Stimulated activated naive CD4-positive, alpha-beta T cell treated with Interleukin-2 at 50 U/mL for 16 hours (primary cell): ENCODE results near the gene FAM118A.
"Not testable (repeated sequence)": the region's sequence is repeated elsewhere in the genome, so short reads cannot be mapped to it uniquely, and the experiment has no call there.

Experiments
- DNase-seq: peaks from one replicate; lab custom pipeline; 2025; lab: John Stamatoyannopoulos, UW

FAM118A gene

DNA sequence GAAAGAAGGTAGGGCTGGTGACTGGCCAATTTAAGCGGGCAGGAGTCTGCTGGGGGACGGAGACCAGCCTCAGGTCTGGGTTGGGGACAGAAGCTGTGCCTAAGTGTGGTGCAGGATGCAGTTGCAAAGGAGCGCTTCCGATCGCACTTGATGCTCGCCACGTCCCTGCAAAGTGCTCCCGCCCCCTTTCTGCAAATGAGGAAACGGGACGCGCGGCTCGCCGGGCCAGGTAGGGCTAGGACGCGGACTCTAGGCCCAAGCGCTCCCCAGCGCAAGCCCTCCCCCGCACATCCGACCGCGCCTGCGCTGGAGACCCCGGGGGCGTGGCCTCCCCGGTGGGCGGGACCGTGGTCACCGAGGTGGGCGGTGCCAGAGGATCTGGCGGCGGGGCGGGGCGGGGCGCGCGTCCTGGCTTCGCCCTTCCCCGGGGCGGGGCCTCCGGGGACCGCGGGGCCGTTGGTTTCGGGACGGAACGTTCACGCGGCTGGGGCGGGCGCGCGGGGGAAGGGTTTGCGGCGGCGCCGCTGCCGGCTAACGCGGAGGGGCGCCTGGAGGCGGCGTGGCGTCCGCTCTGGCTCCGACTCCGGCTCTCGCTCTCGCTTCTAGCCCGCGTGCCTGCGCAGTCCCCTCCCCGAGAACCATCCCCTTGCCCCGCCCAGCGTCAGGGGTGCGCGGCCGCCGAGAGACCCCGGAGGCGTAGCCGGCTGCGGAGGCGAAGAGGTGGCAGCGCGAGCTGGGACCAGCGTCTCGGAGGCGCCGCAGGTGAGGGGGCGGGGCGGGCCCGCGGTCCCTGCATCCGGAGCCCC lies at the start of gene FAM118A:
Gene FAM118A, plus strand, starts transcription at position 513 of the 806 bp plus-strand sequence. CDS start 12,446 bp downstream, outside the sequence.
- DNase-seq = peak; percentile 89

DNA sequence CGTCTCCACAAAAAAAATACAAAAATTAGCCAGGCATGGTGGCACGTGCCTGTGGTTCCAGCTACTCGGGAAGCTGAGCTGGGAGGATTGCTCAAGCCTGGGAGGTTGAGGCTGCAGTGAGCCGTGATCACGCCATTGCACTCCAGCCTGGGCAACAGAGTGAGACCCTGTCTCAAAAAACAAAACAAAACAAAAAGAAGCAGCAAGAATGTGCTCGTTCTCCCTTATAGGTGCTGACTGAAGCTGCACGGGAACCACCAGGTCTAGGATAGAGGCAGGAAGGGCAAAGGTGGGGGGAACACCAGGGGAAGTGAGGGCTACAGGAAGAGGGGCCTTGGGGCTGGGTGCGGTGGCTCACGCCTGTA lies 49.4 kb upstream of the FAM118A start:
- not testable (repeated sequence) for DNase-seq

DNA sequence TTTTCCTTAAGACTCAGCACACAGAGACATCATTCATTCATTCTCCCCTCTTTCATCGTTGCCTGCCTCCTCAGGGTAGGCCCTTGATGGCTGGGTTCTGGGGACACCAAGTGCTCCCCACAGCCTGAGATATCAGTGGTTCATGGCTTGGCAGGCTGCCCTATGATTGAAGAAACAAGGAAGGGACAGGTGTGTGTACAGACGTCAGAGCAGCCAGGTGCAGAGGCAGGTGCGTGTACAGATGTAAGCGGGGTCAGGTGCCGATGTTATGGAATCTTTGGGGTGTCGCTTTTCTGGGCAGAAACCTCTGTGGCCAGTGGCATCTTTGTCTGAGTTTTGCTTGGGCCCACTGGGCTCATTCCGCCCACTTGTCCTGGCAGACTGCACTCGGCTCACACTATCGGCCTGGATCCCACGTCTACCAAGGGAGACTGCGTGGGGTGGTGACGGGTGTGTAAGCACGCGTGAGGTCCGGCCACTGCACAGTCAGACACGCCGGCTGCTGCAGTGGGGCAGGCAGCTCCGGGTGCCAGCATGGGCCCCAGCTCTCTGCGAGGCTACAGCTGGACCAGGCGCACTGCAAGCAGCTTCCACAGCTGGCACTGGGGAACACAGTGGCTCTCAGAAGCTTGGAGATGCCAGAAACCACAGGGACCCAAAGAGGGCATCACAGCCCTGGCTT lies 48.2 kb upstream of the FAM118A start:
- no peak for DNase-seq

DNA sequence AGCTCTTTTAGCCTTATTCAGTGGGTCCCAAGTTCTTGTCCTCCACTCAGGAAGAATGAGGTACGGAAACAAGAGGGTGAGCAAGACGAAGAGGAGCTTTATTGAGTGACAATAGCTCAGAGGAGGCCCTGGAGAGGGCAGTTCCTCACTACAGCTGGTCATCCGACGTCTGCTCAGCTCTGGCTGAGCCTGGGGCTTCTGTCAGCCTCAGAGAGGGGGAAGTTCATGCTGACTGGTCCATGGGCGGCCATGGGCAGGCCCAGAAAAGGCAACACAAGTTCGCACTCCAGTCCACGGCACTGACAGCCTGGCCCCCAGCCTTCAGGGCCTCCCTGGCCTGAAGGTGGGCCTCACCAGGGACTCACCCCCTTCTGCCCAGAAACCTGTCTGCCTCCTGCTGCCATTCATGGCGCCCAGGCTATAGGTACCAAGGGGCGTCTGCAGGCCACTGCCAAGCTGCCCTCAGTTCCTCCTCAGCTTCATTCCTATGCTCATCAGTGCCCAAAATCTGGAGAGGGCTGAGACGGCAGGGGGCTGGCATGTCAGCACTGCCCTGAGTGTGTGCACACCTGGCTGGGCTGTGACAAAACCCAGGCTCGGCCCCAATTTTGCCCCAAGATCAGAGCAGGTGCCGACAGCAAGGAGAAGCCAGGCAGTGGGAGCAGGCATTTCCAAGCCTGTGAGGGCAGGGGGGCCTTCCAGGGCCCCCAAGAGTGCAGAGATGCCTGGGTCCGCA lies 47.4 kb upstream of the FAM118A start:
- DNase-seq = no peak

DNA sequence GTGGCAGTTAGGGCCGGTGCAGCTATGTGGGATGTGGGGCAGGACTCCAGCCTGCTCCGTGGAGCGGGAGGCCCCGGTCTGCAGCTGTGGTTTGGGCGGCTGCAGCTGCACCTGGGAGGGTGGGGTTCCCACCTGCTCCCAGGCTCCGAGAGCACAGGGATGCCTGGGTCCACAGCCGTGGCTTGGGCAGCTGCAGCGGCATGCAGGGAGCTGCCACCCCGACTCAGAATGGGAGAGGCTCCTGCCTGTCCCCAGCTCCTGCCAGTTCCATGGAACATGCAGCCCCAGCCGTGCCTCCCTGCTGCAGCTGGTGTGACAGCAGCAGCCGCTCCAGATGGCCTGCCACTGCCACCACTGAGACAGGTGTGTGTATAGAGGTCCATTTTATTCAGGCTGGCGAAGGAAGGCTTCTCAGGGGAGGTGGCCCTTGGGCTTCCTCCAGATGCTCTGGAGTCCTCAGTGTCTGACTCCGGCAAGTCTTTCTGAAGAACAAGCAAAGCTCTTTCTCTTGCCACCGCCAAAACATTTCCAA lies 46.7 kb upstream of the FAM118A start:
- no peak for DNase-seq

DNA sequence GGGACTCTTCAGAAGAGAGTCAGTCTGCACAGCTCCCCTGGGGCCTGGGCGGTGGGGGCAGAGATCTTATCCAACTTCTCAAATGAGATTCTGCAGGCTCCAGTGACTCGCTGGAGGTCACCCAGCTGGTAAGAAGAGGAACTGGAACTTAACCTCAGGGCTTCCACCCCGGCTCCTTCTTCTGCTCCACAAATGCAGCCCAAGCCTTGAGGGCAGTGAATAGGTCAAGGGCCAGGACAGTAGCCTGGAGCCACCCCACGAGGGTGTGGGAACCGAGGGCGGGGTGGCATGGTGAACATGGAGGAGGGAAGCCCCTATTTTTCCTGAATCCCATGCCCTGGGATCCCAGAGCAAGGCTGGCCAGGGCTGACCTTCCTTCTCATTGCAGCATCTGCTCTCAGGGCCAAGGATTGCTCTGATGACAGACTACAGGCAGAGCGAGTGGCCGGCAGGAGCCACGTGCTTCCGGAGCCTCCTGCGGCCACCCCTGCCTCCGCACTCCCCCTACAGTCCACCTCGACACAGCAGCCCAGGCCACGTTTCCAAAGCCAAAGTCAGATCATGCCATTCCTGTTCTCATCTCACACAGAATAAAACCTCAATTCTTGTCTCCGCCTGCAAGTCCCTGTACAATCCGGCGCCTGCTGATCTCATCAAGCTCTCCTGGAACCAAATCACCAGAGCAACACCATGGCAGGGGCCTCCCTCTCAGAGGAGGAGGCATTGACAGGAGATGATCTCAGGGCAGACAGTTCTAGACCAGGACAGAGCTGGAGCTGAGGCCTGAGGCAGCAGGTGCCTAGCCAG lies 46.1 kb upstream of the FAM118A start:
- no peak for DNase-seq

DNA sequence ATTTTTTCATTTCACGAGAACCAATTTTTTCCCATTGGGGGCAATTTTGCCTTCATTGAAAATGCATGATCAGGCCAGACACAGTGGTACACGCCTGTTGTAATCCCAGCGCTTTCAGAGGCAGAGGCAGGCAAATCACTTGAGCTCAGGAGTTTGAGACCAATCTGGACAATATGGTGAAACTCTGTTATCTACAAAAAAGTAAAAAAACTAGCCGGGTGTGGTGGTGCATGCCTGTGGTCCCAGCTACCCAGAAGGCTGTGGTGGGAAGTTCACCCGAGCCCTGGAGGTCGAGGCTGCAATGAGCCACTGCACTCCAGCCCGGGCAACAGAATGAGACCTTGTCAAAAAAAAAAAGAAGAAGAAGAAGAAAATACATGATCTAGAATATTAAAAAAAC lies 44.2 kb upstream of the FAM118A start:
- DNase-seq = no peak

DNA sequence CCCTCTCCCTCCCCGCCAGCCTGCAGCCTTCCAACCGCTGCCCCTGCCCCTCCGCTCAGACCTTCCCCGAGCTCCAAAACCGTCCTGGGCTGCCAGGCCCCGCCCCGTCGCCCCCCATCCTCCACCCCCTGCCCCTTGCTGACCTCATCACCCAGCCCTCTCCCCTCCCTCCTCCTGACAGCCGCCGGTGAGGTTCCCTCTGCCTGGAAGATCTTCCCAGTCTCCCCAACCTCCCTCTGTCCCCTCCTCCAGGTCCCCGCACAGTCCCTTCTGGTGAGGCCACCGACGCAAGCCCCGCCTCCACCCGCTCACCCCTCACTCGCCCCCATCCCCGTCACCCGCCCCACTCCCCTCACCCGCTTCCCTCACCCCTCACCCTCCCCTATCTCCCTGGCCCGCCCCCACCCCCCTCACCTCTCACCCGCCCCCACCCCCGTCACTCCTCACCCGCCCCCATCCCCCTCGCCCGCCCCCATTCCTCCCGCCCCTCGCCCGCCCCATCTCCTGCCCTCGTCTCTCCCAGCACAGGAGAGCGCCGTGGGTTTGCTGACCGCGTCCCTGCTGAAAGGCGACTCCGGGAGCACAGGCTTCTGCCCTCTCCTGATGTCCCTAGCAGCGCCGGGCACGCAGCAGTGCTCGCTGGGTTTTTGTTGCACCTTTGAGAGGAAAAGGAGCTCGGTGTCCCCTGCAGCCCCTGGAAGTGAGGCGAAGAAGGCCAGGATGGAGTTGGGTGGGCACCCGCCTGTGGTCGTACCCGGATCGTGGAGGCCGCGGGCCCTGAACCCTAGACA lies 41.4 kb upstream of the FAM118A start:
- DNase-seq = peak; percentile 25

DNA sequence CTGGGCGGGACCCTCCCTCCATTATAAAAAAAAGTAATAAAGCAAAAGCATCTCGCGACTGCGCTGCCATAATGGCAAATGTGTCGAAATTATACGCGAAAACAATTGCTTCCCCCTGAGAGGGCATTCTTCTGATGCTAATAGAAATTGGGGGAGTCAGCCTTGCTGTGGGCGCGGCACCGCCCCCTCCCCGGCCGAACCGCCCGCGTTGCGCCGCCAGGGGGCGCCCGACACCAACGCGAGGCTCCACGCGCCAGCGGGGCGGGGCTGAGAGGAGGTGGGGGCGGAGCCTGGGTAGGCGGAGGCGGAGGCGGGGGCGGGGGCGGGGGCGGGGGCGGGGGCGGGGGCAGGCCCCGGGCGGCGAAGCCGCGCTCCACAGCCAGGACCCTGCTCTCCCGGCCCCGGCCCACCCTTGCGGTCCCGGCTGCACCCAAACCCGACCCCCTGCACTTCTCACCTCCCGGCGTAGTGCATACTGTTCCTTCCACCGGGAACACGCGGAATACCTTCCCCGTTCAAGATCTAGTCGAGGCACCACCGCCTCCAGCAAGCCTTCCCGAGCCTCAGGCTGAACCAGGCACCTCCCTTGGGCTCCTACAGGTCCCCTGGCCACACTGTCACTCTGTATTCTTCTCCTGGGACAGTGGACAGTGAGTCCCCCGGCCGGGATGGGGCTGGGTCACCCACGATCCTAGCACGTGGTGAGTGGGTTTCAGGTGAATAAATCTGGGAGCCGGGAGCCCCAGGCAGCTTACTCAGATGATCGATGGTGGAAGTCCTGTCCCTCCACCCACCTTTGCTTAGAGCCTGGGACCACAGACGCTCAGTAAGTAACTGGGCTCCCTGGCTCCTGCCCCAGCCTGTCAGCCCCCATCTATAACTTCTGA lies 40.5 kb upstream of the FAM118A start:
- peak; percentile 78 for DNase-seq

DNA sequence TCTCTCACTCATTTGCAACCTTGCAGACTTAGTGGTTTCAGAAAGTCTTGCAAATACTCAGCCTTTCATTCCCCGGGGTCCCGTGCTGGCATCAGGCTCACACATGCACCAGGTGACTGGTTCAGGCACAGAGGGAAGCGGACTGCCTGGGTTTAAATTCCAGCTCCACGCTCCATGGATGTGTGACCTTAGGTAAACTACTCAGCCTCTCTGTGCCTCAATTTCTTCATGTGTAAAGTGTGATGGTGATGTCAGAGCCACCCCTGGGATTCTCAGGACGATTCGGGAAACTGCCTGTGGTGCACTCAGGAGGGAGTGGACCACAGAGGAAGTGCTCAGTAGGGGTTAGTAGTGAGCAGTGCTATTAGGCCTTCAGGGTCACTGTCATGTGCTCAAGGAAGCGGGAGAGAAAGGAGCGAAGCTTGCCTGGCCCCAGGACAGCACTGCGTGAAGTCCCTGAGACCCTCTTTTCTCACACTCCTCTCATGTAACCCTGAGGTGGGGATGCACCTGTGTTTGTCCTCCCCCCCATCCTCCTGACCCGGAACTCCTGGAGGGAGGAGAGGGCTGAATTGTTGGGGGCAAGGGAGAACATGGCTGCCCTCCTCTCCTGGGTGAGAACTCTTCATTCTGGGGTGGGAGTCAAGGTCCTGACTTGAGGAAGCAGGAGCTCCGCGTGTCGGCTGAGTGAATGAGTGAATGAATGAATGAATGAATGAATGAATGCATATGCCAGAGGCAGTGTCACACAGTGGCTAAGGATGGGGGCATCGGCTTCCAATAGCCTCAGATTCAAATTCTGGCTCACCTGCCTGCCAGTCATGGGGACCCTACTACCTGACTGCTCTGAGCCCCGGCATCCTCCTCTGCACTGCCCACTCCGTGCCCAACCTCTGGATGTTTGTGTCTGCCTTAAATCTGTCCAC lies 39.4 kb upstream of the FAM118A start:
- no peak for DNase-seq

DNA sequence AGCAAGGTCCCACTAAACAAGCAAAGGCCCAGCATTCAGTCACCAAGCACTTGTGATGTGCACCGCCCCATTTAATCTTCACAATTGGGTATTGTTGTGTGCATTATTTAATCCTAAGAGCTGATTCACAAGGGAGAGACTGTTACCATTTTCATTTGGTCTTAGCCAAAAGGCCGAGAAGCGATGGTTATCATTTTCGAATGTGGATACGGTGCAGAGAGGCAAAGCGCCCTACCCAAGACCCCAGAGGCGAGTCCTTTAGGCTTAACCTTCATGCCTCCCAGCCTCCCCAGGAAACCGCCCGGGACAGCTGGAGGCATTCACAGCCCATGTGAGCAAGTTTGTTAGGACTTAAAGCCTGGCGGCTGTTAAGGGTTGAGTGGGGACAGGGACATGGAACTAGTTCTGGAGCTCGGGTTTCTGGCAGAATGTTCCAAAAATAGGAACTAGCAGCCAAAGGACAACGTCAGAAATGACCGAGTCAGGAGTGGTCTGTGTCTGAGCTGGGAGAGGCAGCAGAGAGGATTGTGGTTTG lies 38.0 kb upstream of the FAM118A start:
- no peak for DNase-seq

DNA sequence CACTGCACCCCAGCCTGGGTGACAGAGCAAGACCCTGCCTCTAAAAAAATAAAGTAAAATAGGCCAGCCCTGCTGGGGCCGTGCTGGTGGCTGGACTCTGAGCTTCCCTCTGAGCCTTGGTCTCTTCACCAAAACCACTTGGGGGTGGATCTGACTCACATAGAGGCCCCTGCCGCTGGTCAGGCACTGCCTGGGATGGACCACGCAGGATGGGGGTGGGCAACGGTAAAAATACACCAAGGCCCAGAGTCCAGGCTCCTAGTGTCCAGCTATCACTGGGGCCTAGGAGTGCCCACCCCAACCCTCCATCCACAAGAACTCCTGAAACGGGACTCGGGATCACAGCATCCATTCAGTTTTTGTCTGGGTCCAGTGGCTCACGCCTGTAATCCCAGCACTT lies 37.2 kb upstream of the FAM118A start:
- no peak for DNase-seq

DNA sequence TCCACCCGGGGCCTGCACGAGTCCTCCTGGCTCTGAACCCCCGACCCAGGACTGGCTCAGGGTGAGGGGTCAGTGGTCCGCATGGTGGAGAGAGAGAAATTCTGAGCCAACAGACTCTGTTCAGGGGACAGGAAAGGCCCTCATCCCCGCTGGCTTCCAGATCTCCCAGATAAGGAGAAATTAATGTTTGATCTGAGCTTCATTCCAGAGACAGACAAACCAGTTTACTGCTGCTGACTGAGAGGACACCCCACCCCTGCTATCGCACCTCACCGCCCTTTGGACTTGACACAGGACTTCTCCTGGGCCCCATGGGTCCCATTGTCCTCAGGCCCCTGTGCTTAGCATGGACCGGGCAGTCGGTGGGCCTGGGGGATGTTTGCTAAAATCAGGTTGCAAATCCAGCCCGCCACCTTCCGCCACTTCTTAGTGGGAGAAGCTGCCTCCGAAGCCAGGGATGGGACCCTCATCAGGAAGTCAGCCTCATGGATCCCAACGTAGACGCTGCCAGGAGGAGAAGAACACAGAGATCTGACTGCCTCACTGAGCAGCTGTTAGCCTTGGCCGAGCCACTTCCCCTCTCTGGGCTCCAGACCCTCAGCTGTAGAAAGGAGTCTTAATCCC lies 36.2 kb upstream of the FAM118A start:
- no peak for DNase-seq

DNA sequence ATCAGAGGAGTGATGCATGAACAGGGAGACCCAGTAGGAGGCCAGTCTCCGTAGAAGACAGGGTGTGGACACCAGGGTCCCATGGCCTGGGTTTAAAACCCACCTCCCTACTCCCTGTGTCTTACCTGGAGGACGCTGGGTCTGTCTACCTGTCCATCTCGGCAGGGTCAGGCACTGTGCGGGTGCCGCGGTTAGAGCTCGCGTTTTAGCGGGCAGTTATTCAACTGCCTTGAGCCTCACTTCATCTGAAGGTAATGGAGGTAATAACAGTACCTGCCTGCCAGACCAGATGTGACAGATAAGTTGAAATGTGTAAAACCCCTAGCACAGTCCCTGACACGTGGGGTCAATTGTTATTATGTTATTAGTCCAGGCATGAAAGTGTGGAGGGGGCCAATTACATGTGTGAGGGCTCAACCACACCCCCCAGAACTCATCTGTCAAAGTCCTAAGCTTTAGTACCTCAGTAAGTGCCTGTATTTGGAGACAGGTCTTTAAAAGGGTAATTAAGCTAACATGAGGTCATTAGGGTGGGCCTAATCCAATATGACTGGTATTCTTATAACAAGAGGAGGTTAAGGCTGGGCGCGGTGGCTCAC lies 33.1 kb upstream of the FAM118A start:
- DNase-seq = no peak

DNA sequence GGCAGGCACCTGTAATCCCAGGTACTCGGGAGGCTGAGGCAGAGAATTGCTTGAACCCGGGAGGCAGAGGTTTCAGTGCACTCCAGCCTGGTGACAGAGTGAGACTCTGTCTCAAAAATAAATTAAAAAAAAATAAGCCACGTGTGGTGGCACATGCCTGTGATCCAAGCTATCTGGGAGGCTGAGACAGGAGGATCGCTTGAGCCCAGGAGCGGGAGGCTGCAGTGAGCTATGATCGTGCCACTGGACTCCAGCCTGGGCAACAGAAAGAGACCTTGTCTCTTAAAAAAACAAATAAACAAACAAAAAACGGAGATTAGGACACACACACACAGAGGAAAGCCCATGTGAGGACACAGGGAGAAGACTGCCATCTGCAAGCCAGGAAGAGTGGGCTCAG lies 32.0 kb upstream of the FAM118A start:
- DNase-seq = not testable (repeated sequence)

DNA sequence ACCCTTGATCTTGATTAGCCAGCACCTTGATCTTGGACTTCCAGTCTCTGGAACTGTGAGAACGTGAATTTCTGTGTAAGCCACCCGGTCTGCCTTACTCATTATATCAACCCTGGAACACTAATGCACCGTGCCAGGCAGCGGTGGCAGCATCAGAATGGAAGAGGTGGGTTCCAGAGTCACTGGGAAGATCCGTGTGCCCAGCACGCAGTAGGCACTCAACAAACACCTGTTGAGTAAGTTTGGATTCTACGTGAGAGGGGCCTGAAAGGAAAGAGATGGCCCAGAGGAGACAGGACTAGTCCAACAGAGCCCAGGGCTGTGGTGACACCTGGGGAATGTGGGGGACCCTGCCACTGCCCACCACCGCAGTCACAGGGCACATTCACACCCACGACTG lies 31.6 kb upstream of the FAM118A start:
- no peak for DNase-seq

DNA sequence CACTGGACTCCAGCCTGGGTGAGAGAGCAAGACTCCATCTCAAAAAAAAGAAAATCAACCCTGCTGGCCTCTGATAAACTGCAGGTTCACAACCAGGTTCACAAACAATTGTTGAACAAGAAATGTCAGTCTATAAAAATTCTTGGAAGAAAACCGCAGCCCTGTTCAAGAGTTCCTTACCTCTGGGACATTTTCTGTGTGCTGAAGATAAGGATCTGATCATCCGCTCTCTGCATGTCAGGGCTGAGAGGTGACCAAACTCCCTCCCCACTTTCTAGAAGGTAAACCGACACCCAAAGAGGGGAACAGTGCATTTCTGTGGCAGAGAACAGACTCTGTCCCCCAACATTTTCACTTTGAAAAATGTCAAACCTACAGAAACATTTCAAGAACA lies 29.1 kb upstream of the FAM118A start:
- no peak for DNase-seq

DNA sequence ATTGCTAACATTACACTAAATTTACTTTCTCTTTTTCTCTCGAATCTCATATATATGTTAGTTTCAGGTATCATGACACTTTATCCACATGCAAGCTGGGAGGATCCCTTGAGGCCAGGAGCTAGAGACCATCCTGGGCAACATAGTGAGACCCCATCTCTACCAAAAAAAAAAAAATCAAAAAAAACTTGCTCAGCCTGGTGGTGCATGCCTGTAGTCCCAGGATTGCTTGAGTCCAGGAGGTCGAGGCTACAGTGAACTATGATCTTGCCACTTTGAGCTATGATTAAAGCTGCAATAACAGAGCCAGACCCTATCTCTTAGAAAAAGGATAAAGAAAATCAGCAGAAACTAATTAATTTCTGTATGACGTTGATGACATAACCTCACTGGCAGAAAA lies 28.7 kb upstream of the FAM118A start:
- no peak for DNase-seq
